Hepatocyte (in vitro differentiated cells): ENCODE results near the gene TMEM44. TPM values are rescaled to one million over a fixed set of nuclear protein-coding genes. Genes with fewer than 3 reads are reported as not detected.
A peak's percentile ranks its signal among the peaks of the same experiment; 100 is the strongest.

Experiments
- DNase-seq: peaks from one replicate; pipeline ENCODE4 v3.0.0-alpha.2; 2016; ENCODE audit warnings: low spot score
- H2AFZ ChIP-seq: fragments of 200-600 bp; sonication (generic); 2 replicates; pipeline ENCODE4 v1.6.0; 2016; ENCODE audit warnings: antibody characterized with exemption, mild to moderate bottlenecking
- H3K27ac ChIP-seq: fragments of 200-600 bp; sonication (generic); 2 replicates; pipeline ENCODE4 v1.5.1; 2016; ENCODE audit warnings: mild to moderate bottlenecking
- H3K27me3 ChIP-seq: fragments of 200-600 bp; sonication (generic); 2 replicates; pipeline ENCODE4 v1.6.1; 2016
- H3K36me3 ChIP-seq: fragments of 200-600 bp; sonication (generic); replicated peaks from 2 replicates; pipeline ENCODE4 v1.5.1; 2016; ENCODE audit warnings: low read depth; ENCODE audit not compliant: insufficient read depth
- H3K4me1 ChIP-seq: fragments of 200-600 bp; sonication (generic); 2 replicates; pipeline ENCODE4 v1.5.1; 2016; ENCODE audit warnings: mild to moderate bottlenecking, moderate library complexity; ENCODE audit not compliant: insufficient read depth
- H3K4me2 ChIP-seq: fragments of 200-600 bp; sonication (generic); 2 replicates; pipeline ENCODE4 v1.6.0; 2016
- H3K4me3 ChIP-seq: fragments of 200-600 bp; sonication (generic); 2 replicates; pipeline ENCODE4 v1.5.1; 2016; ENCODE audit warnings: mild to moderate bottlenecking
- H3K79me2 ChIP-seq: fragments of 200-600 bp; sonication (generic); 2 replicates; pipeline ENCODE4 v1.6.0; 2017; ENCODE audit warnings: mild to moderate bottlenecking
- H3K9me2 ChIP-seq: fragments of 200-600 bp; sonication (generic); replicated peaks from 2 replicates; pipeline ENCODE4 v1.6.0; 2017; ENCODE audit warnings: mild to moderate bottlenecking; ENCODE audit not compliant: insufficient read depth
- H3K9me3 ChIP-seq: fragments of 200-600 bp; sonication (generic); 2 replicates; pipeline ENCODE4 v1.5.1; 2016; ENCODE audit warnings: low read depth, mild to moderate bottlenecking
- H4K20me1 ChIP-seq: fragments of 200-600 bp; sonication (generic); 2 replicates; pipeline ENCODE4 v1.6.0; 2016; ENCODE audit warnings: mild to moderate bottlenecking; ENCODE audit not compliant: insufficient read depth, poor library complexity, severe bottlenecking
- EZH2 ChIP-seq: fragments of 200-600 bp; sonication (generic); IDR thresholded peaks from 2 replicates; pipeline ENCODE4 v1.6.1; 2016; ENCODE audit warnings: antibody characterized with exemption, mild to moderate bottlenecking, borderline replicate concordance
- EZH2phosphoT487 ChIP-seq: fragments of 200-600 bp; sonication (generic); IDR thresholded peaks from one replicate; pipeline ENCODE4 v1.6.1; 2018; ENCODE audit warnings: antibody characterized with exemption, mild to moderate bottlenecking, low read depth, moderate library complexity; ENCODE audit not compliant: unreplicated experiment, severe bottlenecking
- WGBS: methylation state at CpG from one replicate; pipeline ENCODE4 v1.1.6; 2016; ENCODE audit warnings: low lambda C conversion rate; ENCODE audit errors: missing lambda C conversion rate; 5-methylcytosine and 5-hydroxymethylcytosine counted together
- polyA plus RNA-seq: library from polyadenylated mRNA; unstranded; fragments of >200 nt; fragmentation: Nextera tagmentation; extraction: Ambion mirVana; gene quantifications from 2 replicates; pipeline ENCODE4 v1.2.1, GENCODE V29; 2016
- total RNA-seq: library from RNA; depleted of rRNA; stranded (reverse); fragments of >200 nt; gene quantifications from 2 replicates; pipeline ENCODE4 v1.2.3, GENCODE V29; 2014
- TF ChIP-seq, protein P1 (sequence below): fragments of 200-600 bp; sonication (generic); IDR thresholded peaks from 2 replicates; pipeline ENCODE4 v1.5.1; 2016; ENCODE audit warnings: antibody characterized with exemption, mild to moderate bottlenecking; ENCODE audit not compliant: poor library complexity

The TMEM44 gene
- total and polyA plus RNA-seq, 2 experiments from 2014 or later, result 6.6 to 9.1 TPM

DNA sequence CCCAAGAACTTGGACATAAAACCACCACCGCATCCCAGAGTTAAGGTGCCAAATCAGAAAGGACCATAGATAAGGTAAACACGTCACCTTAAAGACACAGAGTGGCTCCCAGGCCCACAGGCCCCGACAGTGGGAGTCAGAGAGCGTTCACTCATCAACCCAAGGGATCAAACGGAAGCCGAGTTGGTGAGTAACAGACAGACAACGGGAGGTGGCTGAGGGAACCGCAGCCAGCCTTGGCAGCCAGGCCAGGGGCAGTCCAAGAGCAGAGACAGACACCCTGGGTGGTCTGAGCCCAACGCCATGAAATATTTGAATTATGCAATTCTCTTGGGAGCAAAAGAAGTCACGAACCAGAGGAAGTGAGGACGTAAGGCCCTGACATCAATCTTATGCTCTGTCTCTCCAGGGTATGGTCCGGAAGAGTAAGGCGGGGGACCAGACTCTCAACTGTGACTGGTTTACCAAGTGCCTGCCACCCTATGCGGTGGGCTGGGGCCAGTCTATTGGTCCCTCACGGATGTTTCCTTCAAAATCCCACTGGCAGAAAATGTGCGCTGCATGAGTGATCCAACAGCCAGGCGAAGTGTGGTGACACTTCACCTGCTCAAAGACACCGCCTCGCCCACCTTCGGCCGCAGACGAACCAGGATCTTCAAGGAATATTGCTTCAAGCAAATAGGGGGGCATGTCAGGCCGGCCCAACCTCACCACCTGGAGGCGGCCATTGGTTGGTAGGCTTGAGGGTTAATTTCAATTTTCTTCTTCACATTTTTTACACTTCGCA, 34.3 kb downstream of the TMEM44 start:
- no peaks in the 10 kb centered on the region for H3K36me3 ChIP-seq
- H3K9me2 ChIP-seq, result no peaks in the 10 kb centered on the region
- no peak overlapping the region for H3K4me3 ChIP-seq
- H2AFZ ChIP-seq, result no peak overlapping the region
- no peaks in the 10 kb centered on the region for H4K20me1 ChIP-seq
- no peak for DNase-seq
- H3K9me3 ChIP-seq, result no peaks in the 10 kb centered on the region
- no peak overlapping the region for H3K27ac ChIP-seq
- H3K4me2 ChIP-seq, result no peak overlapping the region
- H3K27me3 ChIP-seq, result no peaks in the 10 kb centered on the region
- WGBS, result 84% methylated on average over 25 of the region's 25 CpGs
- TF ChIP-seq EZH2phosphoT487 (no peak), EZH2 (no peak)
- TF ChIP-seq, protein P1, sequence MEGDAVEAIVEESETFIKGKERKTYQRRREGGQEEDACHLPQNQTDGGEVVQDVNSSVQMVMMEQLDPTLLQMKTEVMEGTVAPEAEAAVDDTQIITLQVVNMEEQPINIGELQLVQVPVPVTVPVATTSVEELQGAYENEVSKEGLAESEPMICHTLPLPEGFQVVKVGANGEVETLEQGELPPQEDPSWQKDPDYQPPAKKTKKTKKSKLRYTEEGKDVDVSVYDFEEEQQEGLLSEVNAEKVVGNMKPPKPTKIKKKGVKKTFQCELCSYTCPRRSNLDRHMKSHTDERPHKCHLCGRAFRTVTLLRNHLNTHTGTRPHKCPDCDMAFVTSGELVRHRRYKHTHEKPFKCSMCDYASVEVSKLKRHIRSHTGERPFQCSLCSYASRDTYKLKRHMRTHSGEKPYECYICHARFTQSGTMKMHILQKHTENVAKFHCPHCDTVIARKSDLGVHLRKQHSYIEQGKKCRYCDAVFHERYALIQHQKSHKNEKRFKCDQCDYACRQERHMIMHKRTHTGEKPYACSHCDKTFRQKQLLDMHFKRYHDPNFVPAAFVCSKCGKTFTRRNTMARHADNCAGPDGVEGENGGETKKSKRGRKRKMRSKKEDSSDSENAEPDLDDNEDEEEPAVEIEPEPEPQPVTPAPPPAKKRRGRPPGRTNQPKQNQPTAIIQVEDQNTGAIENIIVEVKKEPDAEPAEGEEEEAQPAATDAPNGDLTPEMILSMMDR, result no peak
- H3K79me2 ChIP-seq, result no peaks in the 10 kb centered on the region
- H3K4me1 ChIP-seq, result peaks cover under 1% of the 10 kb centered on the region

DNA sequence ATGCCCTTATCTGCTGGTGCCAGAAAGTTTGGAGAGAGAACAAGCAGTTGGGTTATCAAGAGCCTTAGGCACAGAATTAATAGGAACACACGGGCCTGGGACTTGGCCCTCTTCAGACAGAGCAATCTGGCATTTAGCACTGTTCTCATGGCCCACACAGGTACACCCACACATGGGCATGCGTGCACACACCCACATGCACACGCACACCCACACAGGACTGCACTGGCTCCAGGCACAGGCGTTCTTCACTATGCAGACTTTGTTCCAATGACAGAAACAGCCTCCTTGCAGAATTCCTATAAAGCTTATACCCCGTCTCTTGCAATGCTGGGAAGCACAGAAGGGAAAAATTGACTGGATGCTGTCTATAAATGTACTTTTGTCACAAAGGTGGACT, 36.3 kb downstream of the TMEM44 start:
- Histone ChIP-seq H3K9me3 (no peaks in the 10 kb centered on the region), H3K27ac (no peak overlapping the region), H3K79me2 (no peaks in the 10 kb centered on the region), H3K9me2 (no peaks in the 10 kb centered on the region), H3K4me2 (no peak overlapping the region), H3K27me3 (no peaks in the 10 kb centered on the region), H2AFZ (no peak overlapping the region), H4K20me1 (no peaks in the 10 kb centered on the region), H3K36me3 (no peaks in the 10 kb centered on the region), H3K4me1 (peaks cover 5% of the 10 kb centered on the region), H3K4me3 (no peak overlapping the region)
- DNase-seq, result peak; percentile 2
- TF ChIP-seq EZH2phosphoT487, result no peak
- TF ChIP-seq EZH2, result no peak
- TF ChIP-seq, protein P1, result no peak
- 82% methylated on average over 5 of the region's 5 CpGs for WGBS

DNA sequence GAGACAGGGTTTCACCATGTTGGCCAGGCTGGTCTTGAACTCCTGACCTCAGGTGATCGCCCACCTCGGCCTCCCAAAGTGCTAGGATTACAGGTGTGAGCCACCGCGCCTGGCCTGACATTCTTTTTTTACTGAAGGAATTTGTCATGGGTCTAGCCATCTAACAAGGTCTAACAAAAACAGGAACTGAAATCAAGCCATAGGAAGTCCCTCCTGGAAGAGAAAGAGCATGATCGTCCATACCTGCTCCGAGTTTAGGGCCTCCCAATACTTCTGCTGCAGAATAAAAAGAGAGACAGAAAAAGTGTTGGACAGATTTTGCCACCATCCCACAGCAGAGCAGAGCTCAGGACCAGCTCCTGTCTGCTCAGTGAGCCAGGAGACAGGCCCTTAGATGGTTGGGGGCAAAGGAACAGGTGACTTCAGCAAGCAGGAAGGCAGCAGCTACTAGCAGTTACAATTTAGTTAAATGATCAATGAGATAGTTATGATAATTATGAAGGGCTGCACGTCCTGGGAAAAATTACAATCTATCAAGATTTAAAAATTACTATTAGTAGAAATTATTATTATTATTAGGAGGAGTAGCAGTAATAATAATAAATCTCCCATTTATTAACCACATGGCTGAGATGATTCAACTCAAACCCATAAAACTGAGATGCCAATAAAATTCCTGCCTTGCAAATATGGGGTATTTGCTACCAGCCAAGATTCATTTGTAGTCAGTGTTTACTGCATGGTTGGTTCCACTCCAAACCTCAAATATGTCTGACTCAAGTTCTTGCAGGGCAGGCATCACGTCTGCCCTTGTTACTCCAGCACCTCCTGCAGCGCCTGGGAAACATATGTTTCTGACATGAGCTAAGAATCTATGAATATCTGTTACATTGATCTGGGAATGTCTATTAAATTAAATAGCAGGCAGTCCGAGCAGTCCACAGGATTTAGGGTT, 40.1 kb downstream of the TMEM44 start:
- Histone ChIP-seq H3K9me2 (no peaks in the 10 kb centered on the region), H3K36me3 (no peaks in the 10 kb centered on the region), H3K9me3 (no peaks in the 10 kb centered on the region), H3K79me2 (no peaks in the 10 kb centered on the region), H3K4me3 (no peak overlapping the region), H3K27ac (peak overlapping the region; percentile 15), H2AFZ (no peak overlapping the region), H3K27me3 (no peaks in the 10 kb centered on the region), H4K20me1 (no peaks in the 10 kb centered on the region), H3K4me2 (no peak overlapping the region), H3K4me1 (peaks cover 5% of the 10 kb centered on the region)
- WGBS, result 82% methylated on average over 10 of the region's 10 CpGs
- DNase-seq, result peak; percentile 67
- TF ChIP-seq EZH2phosphoT487 (no peak), EZH2 (no peak)
- TF ChIP-seq, protein P1, result no peak
